ENCODE results near the gene LDAH.

- no peak for TF ChIP-seq POLR2AphosphoS5 (IDR thresholded peaks at IDR 0.05; ENCODE audit: insufficient read depth, low read depth, low read length)
- TF ChIP-seq CTCF (IDR thresholded peaks at IDR 0.05; ENCODE audit: extremely low read depth in 1 of 2, insufficient read depth in 1 of 2, low read depth in 1 of 2, low read length in 2 of 2): no peak
- no peak for TF ChIP-seq EZH2 (IDR thresholded peaks at IDR 0.05; ENCODE audit: borderline replicate concordance, low read depth, low read length, severe bottlenecking)
- TF ChIP-seq POLR2A (IDR thresholded peaks at IDR 0.05; ENCODE audit: low read depth, low read length): no peak
- TF ChIP-seq FOS (IDR thresholded peaks at IDR 0.05; ENCODE audit: borderline replicate concordance, insufficient read depth, low read length): no peak
Observed at GRCh38 chr2:20646446-20646845, 176.5 kb downstream of the LDAH start.

Measured in endothelial cell of umbilical vein (primary cell).